Measurements from ENCODE around the gene PICK1. TPM values are rescaled to one million over a fixed set of nuclear protein-coding genes. Genes with fewer than 3 reads are reported as not detected.

PICK1 gene
- total and polyA plus RNA-seq, 4 donors, result 5.8 to 25.8 (median 13.1) TPM

DNA sequence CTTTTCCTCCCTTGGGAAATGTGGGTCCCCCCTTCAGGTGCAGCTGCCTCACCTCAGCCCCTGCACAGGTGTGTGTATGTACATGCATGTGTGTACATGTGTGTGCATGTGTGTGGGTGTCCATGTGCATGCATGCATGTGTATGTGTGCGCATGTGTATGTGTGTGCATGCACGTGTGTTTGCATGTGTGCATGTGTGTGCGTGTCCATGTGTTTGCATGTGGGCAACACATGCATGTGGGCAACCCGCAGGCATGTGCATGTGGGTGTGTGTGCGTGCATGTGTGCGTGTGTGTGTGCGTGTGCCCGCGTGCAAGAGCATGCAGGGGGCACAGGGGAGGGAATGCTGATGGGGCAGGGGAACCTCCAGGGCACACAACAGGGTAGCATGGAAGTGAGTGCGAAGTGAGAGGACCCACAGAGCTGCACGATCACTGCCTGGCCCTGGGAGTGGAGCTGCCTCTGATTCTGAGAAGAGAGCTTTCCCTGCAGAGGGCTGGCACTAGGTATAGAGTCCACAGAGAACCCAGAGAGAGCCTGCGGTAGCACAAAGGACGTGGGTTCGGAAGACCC is 67.9 kb downstream of the PICK1 start:
- H3K36me3 ChIP-seq (ENCODE audit: control insufficient read depth in 4 of 4, insufficient read depth in 3 of 4, low read depth in 1 of 4, low read length in 3 of 4), result peaks cover 0 to 6% (median under 1%) of the 10 kb centered on the region in 4 donors
- no peaks in the 10 kb centered on the region for H3K27me3 ChIP-seq (ENCODE audit: control insufficient read depth in 4 of 4, insufficient read depth in 4 of 4, low read length in 3 of 4)
- H3K9ac ChIP-seq (ENCODE audit: low read depth in 1 of 2, low read length in 2 of 2), result no peak overlapping the region
- TF ChIP-seq HNF4G (IDR thresholded peaks at IDR 0.05) (no peak), FOXA1 (IDR thresholded peaks at IDR 0.05) (no peak), JUND (IDR thresholded peaks at IDR 0.05) (no peak)
- TF ChIP-seq, protein P1, sequence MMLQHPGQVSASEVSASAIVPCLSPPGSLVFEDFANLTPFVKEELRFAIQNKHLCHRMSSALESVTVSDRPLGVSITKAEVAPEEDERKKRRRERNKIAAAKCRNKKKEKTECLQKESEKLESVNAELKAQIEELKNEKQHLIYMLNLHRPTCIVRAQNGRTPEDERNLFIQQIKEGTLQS (IDR thresholded peaks at IDR 0.05), result no peak
- H3K4me1 ChIP-seq (ENCODE audit: control insufficient read depth in 4 of 4, insufficient read depth in 4 of 4, low read length in 3 of 4), result no peaks in the 10 kb centered on the region
- WGBS, result 96% methylated on average over 14 of the region's 14 CpGs
- no peaks in the 10 kb centered on the region for H3K9me3 ChIP-seq (ENCODE audit: control insufficient read depth in 4 of 4, low read length in 3 of 4)
- no peak for DNase-seq (ENCODE audit: low spot score)
- no peak overlapping the region for H3K4me3 ChIP-seq (ENCODE audit: low read depth in 1 of 3, low read length in 3 of 3)
- no peak overlapping the region for H3K27ac ChIP-seq (ENCODE audit: low read depth in 1 of 2, low read length in 2 of 2)

Other genes starting within 250 kb of the PICK1 start
- 10 to 100 TPM; 27.7 to 31.8 TPM for gene GCAT, start 249.5 kb upstream of the PICK1 start, total RNA-seq
- 10 to 100 TPM; 20.7 to 32.6 TPM for gene GCAT, start 249.5 kb upstream of the PICK1 start, polyA plus RNA-seq
- not detected for gene GALR3, start 234.0 kb upstream of the PICK1 start, total RNA-seq
- not detected for gene GALR3, start 234.0 kb upstream of the PICK1 start, polyA plus RNA-seq
- 10 to 100 TPM; 13.7 to 25.5 TPM for gene ANKRD54, start 213.1 kb upstream of the PICK1 start, total RNA-seq
- gene ANKRD54, start 213.1 kb upstream of the PICK1 start, polyA plus RNA-seq, result 10 to 100 TPM; 10.7 to 11.3 TPM
- gene EIF3L, start 208.0 kb upstream of the PICK1 start, total RNA-seq, result 100 to 1,000 TPM; 103 to 217 TPM
- gene EIF3L, start 208.0 kb upstream of the PICK1 start, polyA plus RNA-seq, result 100 to 1,000 TPM; 104 to 117 TPM
- 1 to 10 TPM; 2.7 to 9.3 TPM for gene MICALL1, start 151.1 kb upstream of the PICK1 start, total RNA-seq
- gene MICALL1, start 151.1 kb upstream of the PICK1 start, polyA plus RNA-seq, result 1 to 10 TPM; 2.0 to 5.5 TPM
- not detected for gene C22orf23, start 103.8 kb upstream of the PICK1 start, total RNA-seq
- under 1 TPM in 1 of 2 donors, not detected in 1; 0.02 TPM for gene C22orf23, start 103.8 kb upstream of the PICK1 start, polyA plus RNA-seq
- gene POLR2F, start 103.7 kb upstream of the PICK1 start, total RNA-seq, result 10 to 100 TPM; 21.4 to 27.9 TPM
- 100 to 1,000 TPM in 1 of 2 donors, 10 to 100 TPM in 1; 84.7 to 152 TPM for gene POLR2F, start 103.7 kb upstream of the PICK1 start, polyA plus RNA-seq
- gene SOX10, start 72.8 kb upstream of the PICK1 start, total RNA-seq, result under 1 TPM; 0.05 to 0.08 TPM
- under 1 TPM; 0.06 to 0.29 TPM for gene SOX10, start 72.8 kb upstream of the PICK1 start, polyA plus RNA-seq
- not detected for gene SLC16A8, start 26.8 kb downstream of the PICK1 start, total RNA-seq
- under 1 TPM in 1 of 2 donors, not detected in 1; 0.10 TPM for gene SLC16A8, start 26.8 kb downstream of the PICK1 start, polyA plus RNA-seq
- under 1 TPM in 1 of 2 donors, not detected in 1; 0.33 TPM for gene BAIAP2L2, start 53.3 kb downstream of the PICK1 start, total RNA-seq
- under 1 TPM; 0.44 to 0.46 TPM for gene BAIAP2L2, start 53.3 kb downstream of the PICK1 start, polyA plus RNA-seq
- gene PLA2G6, start 124.4 kb downstream of the PICK1 start, total RNA-seq, result 1 to 10 TPM; 7.3 to 9.0 TPM
- gene PLA2G6, start 124.4 kb downstream of the PICK1 start, polyA plus RNA-seq, result 1 to 10 TPM; 5.7 to 7.2 TPM
- gene MAFF, start 144.6 kb downstream of the PICK1 start, total RNA-seq, result 1 to 10 TPM; 1.7 to 3.3 TPM
- gene MAFF, start 144.6 kb downstream of the PICK1 start, polyA plus RNA-seq, result 1 to 10 TPM; 1.4 to 2.2 TPM
- gene TMEM184B, start 215.6 kb downstream of the PICK1 start, total RNA-seq, result 10 to 100 TPM in 1 of 2 donors, 1 to 10 TPM in 1; 9.1 to 12.6 TPM
- 10 to 100 TPM in 1 of 2 donors, 1 to 10 TPM in 1; 7.5 to 10.8 TPM for gene TMEM184B, start 215.6 kb downstream of the PICK1 start, polyA plus RNA-seq

Data from liver (tissue), 9 donors.